Activated B cell treated with CpG ODN at 0.5 μM for 24 hours (primary cell): ENCODE measurements around the gene SHKBP1. TPM values are rescaled to one million over a fixed set of nuclear protein-coding genes. Genes with fewer than 3 reads are reported as not detected.
"Not testable (repeated sequence)": the region's sequence is repeated elsewhere in the genome, so short reads cannot be mapped to it uniquely, and the experiment has no call there.

Experiments
- ATAC-seq: fragments of 200-7000 bp; cut with Tn5 transposase; one replicate; pipeline ENCODE4 v1.10.0; 2021; ENCODE audit warnings: low read depth, mild to moderate bottlenecking, moderate library complexity
- CTCF ChIA-PET: fragments of 350-600 bp; sonication (Branson Sonifier 250); formaldehyde crosslinking; loops from one replicate; lab custom pipeline; 2021; ENCODE audit warnings: antibody characterized with exemption; lab: Charles Lee
- POLR2A ChIA-PET: fragments of 350-600 bp; sonication (Branson Sonifier 250); formaldehyde crosslinking; loops from one replicate; lab custom pipeline; 2021; ENCODE audit warnings: antibody characterized with exemption; lab: Charles Lee
- DNase-seq: peaks from one replicate; pipeline ENCODE4 v3.0.0; 2022
- H3K27ac Mint-ChIP-seq: one replicate; pipeline ENCODE4 v1.8.0; 2020; ENCODE audit warnings: mixed read lengths
- H3K27me3 Mint-ChIP-seq: one replicate; pipeline ENCODE4 v1.8.0; 2021; ENCODE audit warnings: mixed read lengths
- H3K36me3 Mint-ChIP-seq: one replicate; pipeline ENCODE4 v1.8.0; 2021; ENCODE audit warnings: low read depth, mixed read lengths
- H3K4me1 Mint-ChIP-seq: one replicate; pipeline ENCODE4 v1.8.0; 2021; ENCODE audit warnings: mixed read lengths
- H3K4me3 Mint-ChIP-seq: one replicate; pipeline ENCODE4 v1.8.0; 2020; ENCODE audit warnings: mild to moderate bottlenecking, mixed read lengths
- H3K9me3 Mint-ChIP-seq: one replicate; pipeline ENCODE4 v1.8.0; 2020; ENCODE audit warnings: mixed read lengths
- CTCF ChIP-seq: fragments of 200-600 bp; IDR thresholded peaks from one replicate; pipeline ENCODE4 v1.8.0; 2022; ENCODE audit warnings: antibody characterized with exemption, mild to moderate bottlenecking
- intact Hi-C: fragments of 100-400 bp; cut with micrococcal nuclease; formaldehyde crosslinking; loops from one replicate; pipeline ENCODE4 v1.15.1; 2024
- total RNA-seq: library from RNA; stranded (reverse); gene quantifications from 2 replicates; pipeline ENCODE4 v1.2.3, GENCODE V29; 2022

SHKBP1 gene
- total RNA-seq, 1 donor from 2014 or later: 213 TPM

GRCh38 chr19:40588110-40588854 lies 11.6 kb downstream of the SHKBP1 start:
- Mint-ChIP-seq H3K27ac (no peak overlapping the region), H3K9me3 (no peaks in the 10 kb centered on the region), H3K4me3 (no peak overlapping the region), H3K36me3 (peaks cover 68% of the 10 kb centered on the region), H3K27me3 (no peaks in the 10 kb centered on the region), H3K4me1 (peaks cover 10% of the 10 kb centered on the region)
- intact Hi-C loops: no loop called here
- DNase-seq: no peak
- ChIA-PET CTCF (no interaction called here), POLR2A (no interaction called here)
- no peak for ATAC-seq
- TF ChIP-seq CTCF: no peak

DNA sequence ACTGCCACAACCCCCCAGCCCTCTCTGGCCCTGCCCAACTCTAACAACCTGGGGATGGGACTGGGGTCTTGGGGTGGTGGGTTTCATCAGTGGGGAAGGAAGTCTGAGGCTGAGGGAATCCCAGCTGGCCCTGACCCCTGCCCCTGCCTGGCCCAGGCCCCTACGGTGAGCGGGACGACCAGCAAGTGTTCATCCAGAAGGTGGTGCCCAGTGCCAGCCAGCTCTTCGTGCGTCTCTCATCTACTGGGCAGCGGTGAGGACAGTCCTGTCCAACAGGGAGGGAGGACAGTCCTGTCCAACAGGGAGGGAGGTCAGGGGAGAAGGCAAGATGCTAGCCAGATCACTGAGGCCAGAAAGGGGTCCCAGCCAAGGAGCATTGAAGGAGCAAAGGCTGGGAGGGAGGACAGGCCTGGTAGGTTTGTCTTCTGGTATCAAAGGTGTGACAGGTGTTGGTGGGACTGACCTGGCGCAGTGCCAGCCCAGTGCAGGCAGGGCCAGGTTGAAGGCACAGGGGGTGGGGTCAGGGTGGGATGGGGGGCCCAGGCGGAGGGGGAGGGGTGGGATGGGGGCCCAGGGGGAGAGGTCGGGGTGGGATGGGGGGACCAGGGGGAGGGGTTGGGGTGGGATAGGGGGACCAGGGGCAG lies 12.4 kb downstream of the SHKBP1 start:
- Mint-ChIP-seq H3K27ac (no peak overlapping the region), H3K36me3 (peaks cover 61% of the 10 kb centered on the region)

GRCh38 chr19:40589591-40590429 lies 13.1 kb downstream of the SHKBP1 start:
- Mint-ChIP-seq H3K9me3 (no peaks in the 10 kb centered on the region), H3K27ac (no peak overlapping the region), H3K4me3 (no peak overlapping the region), H3K36me3 (peaks cover 53% of the 10 kb centered on the region), H3K27me3 (no peaks in the 10 kb centered on the region), H3K4me1 (peaks cover 2% of the 10 kb centered on the region)
- CTCF ChIA-PET: no interaction called here
- POLR2A ChIA-PET: no interaction called here
- intact Hi-C loops: no loop called here
- no peak for TF ChIP-seq CTCF
- ATAC-seq (no peak), DNase-seq (no peak)

More for the DNA sequence above, 12.4 kb downstream of the SHKBP1 start:
- peaks cover 7% of the 10 kb centered on the region for H3K4me1 Mint-ChIP-seq
- intact Hi-C loops: no loop called here
- ATAC-seq (no peak), DNase-seq (no peak)
- no peaks in the 10 kb centered on the region for H3K27me3 Mint-ChIP-seq
- CTCF ChIA-PET: no interaction called here
- no peak for TF ChIP-seq CTCF
- no peaks in the 10 kb centered on the region for H3K9me3 Mint-ChIP-seq
- POLR2A ChIA-PET: no interaction called here
- H3K4me3 Mint-ChIP-seq: no peak overlapping the region

DNA sequence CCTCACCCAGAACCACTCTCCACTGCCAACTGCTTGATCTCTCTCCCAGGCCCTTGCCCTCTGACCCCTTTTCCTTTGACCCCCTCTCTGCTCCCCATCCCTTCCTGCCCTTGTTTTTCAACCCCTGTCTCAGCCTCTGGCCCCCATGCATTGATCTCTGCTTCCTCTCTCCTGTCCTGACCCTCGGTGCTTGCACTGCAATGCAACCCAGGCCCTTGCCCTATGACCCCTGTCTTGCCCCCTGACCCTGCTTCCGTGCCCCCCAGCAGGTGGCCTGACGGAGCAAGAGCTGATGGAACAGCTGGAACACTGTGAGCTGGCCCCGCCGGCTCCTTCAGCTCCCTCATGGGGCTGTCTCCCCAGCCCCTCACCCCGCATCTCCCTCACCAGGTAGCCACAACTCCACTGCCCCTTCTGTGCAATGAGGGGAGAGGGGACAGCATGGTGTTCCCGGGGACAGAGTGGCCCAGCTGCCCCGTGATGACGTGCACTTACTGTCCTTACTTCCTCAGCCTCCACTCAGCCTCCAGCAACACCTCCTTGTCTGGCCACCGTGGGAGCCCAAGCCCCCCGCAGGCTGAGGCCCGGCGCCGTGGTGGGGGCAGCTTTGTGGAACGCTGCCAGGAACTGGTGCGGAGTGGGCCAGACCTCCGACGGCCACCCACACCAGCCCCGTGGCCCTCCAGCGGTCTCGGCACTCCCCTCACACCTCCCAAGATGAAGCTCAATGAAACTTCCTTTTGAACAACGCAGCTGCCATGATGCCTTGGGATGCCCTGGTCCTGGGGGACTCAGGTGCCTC lies 14.0 kb downstream of the SHKBP1 start:
- no peak overlapping the region for H3K4me3 Mint-ChIP-seq
- peaks cover 2% of the 10 kb centered on the region for H3K4me1 Mint-ChIP-seq
- TF ChIP-seq CTCF: no peak
- no peaks in the 10 kb centered on the region for H3K27me3 Mint-ChIP-seq
- DNase-seq (no peak), ATAC-seq (no peak)
- no peak overlapping the region for H3K27ac Mint-ChIP-seq
- intact Hi-C loops: no loop called here
- ChIA-PET CTCF (no interaction called here), POLR2A (interaction anchor here (0.9 kb wide), 1 partner anchor 20 kb away, joined by 4 read pairs; no protein-coding TSS in a partner anchor)
- no peaks in the 10 kb centered on the region for H3K9me3 Mint-ChIP-seq
- peaks cover 49% of the 10 kb centered on the region for H3K36me3 Mint-ChIP-seq

- H3K27me3 Mint-ChIP-seq, H3K4me3 Mint-ChIP-seq, intact Hi-C loops, H3K4me1 Mint-ChIP-seq, DNase-seq, H3K9me3 Mint-ChIP-seq, ATAC-seq, CTCF ChIA-PET: not testable (repeated sequence)
- POLR2A ChIA-PET: interaction anchor here (0.6 to 0.9 kb wide), 2 partner anchors 17 to 21 kb away, joined by 4 read pairs; no protein-coding TSS in a partner anchor
- Mint-ChIP-seq H3K36me3 (peaks cover 39% of the 10 kb centered on the region), H3K27ac (peak overlapping the region; percentile 71)
Measured at GRCh38 chr19:40591724-40592123, 15.1 kb downstream of the SHKBP1 start.
